Activated naive CD8-positive, alpha-beta T cell treated with anti-CD3 and anti-CD28 coated beads, Interleukin-2, amount 10 ng/mL, durations not matched to agents 7 days and 5 days (primary cell): ENCODE results near the gene MMP20. TPM values are rescaled to one million over a fixed set of nuclear protein-coding genes. Genes with fewer than 3 reads are reported as not detected.
"Not testable (repeated sequence)": the region's sequence is repeated elsewhere in the genome, so short reads cannot be mapped to it uniquely, and the experiment has no call there.

ENCODE experiments used
- ATAC-seq: fragments of 150-1000 bp; cut with Tn5 transposase; one replicate; pipeline ENCODE4 v1.10.0; 2021; ENCODE audit warnings: low read depth, moderate library complexity
- POLR2A ChIA-PET: fragments of 350-600 bp; sonication (Branson Sonifier 250); formaldehyde crosslinking; loops from one replicate; lab custom pipeline; 2021; ENCODE audit warnings: antibody characterized with exemption; lab: Charles Lee
- DNase-seq: peaks from one replicate; pipeline ENCODE4 v3.0.0; 2021
- H3K27ac Mint-ChIP-seq: one replicate; pipeline ENCODE4 v1.8.0; 2022; ENCODE audit warnings: mild to moderate bottlenecking, mixed read lengths
- H3K27me3 Mint-ChIP-seq: one replicate; pipeline ENCODE4 v1.8.0; 2022; ENCODE audit warnings: mild to moderate bottlenecking, moderate library complexity, mixed read lengths
- H3K36me3 Mint-ChIP-seq: one replicate; pipeline ENCODE4 v1.8.0; 2021; ENCODE audit warnings: mild to moderate bottlenecking, mixed read lengths
- H3K4me1 Mint-ChIP-seq: one replicate; pipeline ENCODE4 v1.8.0; 2021; ENCODE audit warnings: mixed read lengths
- H3K4me3 Mint-ChIP-seq: one replicate; pipeline ENCODE4 v1.8.0; 2022; ENCODE audit warnings: mild to moderate bottlenecking, moderate library complexity, mixed read lengths
- H3K9me3 Mint-ChIP-seq: one replicate; pipeline ENCODE4 v1.8.0; 2021; ENCODE audit warnings: mixed read lengths
- total RNA-seq, 2 experiments: library from RNA; stranded (reverse); gene quantifications; one replicate each; pipeline ENCODE4 v1.2.3, GENCODE V29; 2021

Gene MMP20
- total RNA-seq, 2 experiments from 2014 or later: not detected

GRCh38 chr11:102637731-102638130 is 12.6 kb upstream of the MMP20 start:
- Mint-ChIP-seq H3K4me3 (no peak overlapping the region), H3K9me3 (no peaks in the 10 kb centered on the region), H3K4me1 (peaks cover 3% of the 10 kb centered on the region)

GRCh38 chr11:102633385-102634026 is 8.4 kb upstream of the MMP20 start:
- H3K27me3 Mint-ChIP-seq: peaks cover 19% of the 10 kb centered on the region
- DNase-seq (no peak), ATAC-seq (no peak)
- no peaks in the 10 kb centered on the region for H3K9me3 Mint-ChIP-seq
- peaks cover 4% of the 10 kb centered on the region for H3K4me1 Mint-ChIP-seq
- no peaks in the 10 kb centered on the region for H3K36me3 Mint-ChIP-seq
- H3K27ac Mint-ChIP-seq: no peak overlapping the region
- no peak overlapping the region for H3K4me3 Mint-ChIP-seq
- POLR2A ChIA-PET: no interaction called here

More at GRCh38 chr11:102637731-102638130, 12.6 kb upstream of the MMP20 start:
- Mint-ChIP-seq H3K27me3 (peaks cover 12% of the 10 kb centered on the region), H3K36me3 (no peaks in the 10 kb centered on the region), H3K27ac (no peak overlapping the region)
- ATAC-seq (no peak), DNase-seq (no peak)
- POLR2A ChIA-PET: no interaction called here

- no peak overlapping the region for H3K27ac Mint-ChIP-seq
- H3K4me1 Mint-ChIP-seq: peaks cover 4% of the 10 kb centered on the region
- no peaks in the 10 kb centered on the region for H3K36me3 Mint-ChIP-seq
- no peaks in the 10 kb centered on the region for H3K9me3 Mint-ChIP-seq
- ATAC-seq (no peak), DNase-seq (no peak)
- H3K4me3 Mint-ChIP-seq: no peak overlapping the region
- POLR2A ChIA-PET: no interaction called here
- peaks cover 25% of the 10 kb centered on the region for H3K27me3 Mint-ChIP-seq
These were observed 6.9 kb upstream of the MMP20 start for GRCh38 chr11:102632026-102632425.

DNA sequence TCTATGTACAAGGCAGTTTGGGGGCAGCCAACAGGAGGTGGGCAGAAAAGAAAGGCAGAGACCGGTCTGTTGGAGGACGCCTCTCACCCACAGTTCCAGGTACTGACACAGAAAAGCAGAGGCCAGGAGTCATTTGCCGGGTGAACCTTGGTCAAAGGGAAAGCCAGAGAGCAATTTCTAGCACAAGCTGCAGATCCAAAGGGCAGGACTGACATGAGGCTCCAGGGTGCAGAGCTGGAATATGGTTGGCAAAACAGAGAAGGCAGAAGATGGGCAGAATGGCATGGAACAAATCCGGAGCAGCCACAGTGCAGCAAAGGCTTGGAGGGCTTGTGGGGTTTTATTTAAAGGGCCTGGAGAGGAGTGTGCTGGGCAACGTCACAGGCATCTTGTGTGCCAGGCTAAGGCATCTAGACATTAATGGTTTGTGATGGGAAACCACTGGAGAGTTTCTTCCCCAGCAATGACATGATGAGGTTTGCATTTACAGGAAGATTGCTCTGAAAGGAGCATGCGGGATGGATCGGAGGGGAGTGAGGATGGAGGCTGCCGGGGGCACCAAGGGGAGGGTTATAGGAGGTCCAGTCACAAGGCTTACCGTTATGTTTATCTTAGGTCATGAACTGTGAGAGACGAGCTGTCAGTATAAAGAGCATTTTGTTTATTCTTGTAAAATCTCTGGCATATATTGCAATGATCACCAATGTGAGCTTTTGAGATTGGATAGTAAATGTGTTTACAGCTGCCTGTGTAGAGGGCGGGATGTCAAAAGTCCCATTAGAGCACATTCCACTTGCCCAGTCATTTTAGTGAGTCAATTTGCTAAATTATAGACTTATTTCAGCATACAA is 5.7 kb upstream of the MMP20 start:
- POLR2A ChIA-PET: no interaction called here
- no peak overlapping the region for H3K4me3 Mint-ChIP-seq
- peaks cover 4% of the 10 kb centered on the region for H3K4me1 Mint-ChIP-seq
- no peaks in the 10 kb centered on the region for H3K36me3 Mint-ChIP-seq
- no peaks in the 10 kb centered on the region for H3K9me3 Mint-ChIP-seq
- H3K27ac Mint-ChIP-seq: no peak overlapping the region
- peaks cover 30% of the 10 kb centered on the region for H3K27me3 Mint-ChIP-seq
- no peak for ATAC-seq
- DNase-seq: no peak

GRCh38 chr11:102629908-102630307 is 4.8 kb upstream of the MMP20 start:
- H3K4me3 Mint-ChIP-seq, H3K27ac Mint-ChIP-seq, H3K36me3 Mint-ChIP-seq, POLR2A ChIA-PET, H3K9me3 Mint-ChIP-seq, H3K4me1 Mint-ChIP-seq, ATAC-seq, DNase-seq: not testable (repeated sequence)
- H3K27me3 Mint-ChIP-seq: peaks cover 32% of the 10 kb centered on the region

GRCh38 chr11:102626676-102627075 is 1.5 kb upstream of the MMP20 start:
- Mint-ChIP-seq H3K36me3 (no peaks in the 10 kb centered on the region), H3K27me3 (peaks cover 36% of the 10 kb centered on the region), H3K4me1 (peaks cover 2% of the 10 kb centered on the region), H3K27ac (no peak overlapping the region), H3K4me3 (no peak overlapping the region), H3K9me3 (no peaks in the 10 kb centered on the region)
- ATAC-seq: no peak
- POLR2A ChIA-PET: no interaction called here
- DNase-seq: no peak

GRCh38 chr11:102623998-102624397 is 1.1 kb downstream of the MMP20 start:
- Mint-ChIP-seq H3K27ac (no peak overlapping the region), H3K4me1 (peaks cover 2% of the 10 kb centered on the region), H3K27me3 (peaks cover 25% of the 10 kb centered on the region), H3K9me3 (no peaks in the 10 kb centered on the region), H3K4me3 (no peak overlapping the region), H3K36me3 (no peaks in the 10 kb centered on the region)
- POLR2A ChIA-PET: no interaction called here
- no peak for ATAC-seq
- no peak for DNase-seq

GRCh38 chr11:102623128-102623527 is 2.0 kb downstream of the MMP20 start:
- Mint-ChIP-seq H3K4me3 (no peak overlapping the region), H3K9me3 (no peaks in the 10 kb centered on the region), H3K27me3 (peaks cover 23% of the 10 kb centered on the region), H3K36me3 (no peaks in the 10 kb centered on the region), H3K4me1 (peaks cover 2% of the 10 kb centered on the region), H3K27ac (no peak overlapping the region)
- DNase-seq: no peak
- ATAC-seq: no peak
- POLR2A ChIA-PET: no interaction called here

DNA sequence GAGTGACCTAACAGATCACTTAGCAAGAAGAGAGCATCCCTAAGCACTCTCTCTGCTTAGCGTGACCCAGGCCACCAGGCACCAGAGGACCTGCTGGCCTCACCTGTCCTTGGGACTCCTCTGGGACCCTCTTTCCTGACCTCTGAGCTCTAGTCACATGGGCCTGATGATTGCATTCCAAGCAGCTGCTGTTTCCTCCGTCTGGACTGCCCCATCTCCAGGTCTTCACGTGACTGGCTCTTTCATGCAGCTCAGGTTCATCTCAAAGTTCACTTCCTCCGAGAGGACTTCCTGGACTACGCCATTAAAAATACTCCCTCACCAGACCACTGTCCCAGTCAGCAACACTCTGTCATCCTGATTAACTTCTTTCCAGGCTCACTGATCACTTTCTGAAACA is 2.9 kb downstream of the MMP20 start:
- DNase-seq (no peak), ATAC-seq (no peak)
- Mint-ChIP-seq H3K27me3 (peaks cover 17% of the 10 kb centered on the region), H3K4me1 (peaks cover 2% of the 10 kb centered on the region), H3K9me3 (no peaks in the 10 kb centered on the region), H3K36me3 (no peaks in the 10 kb centered on the region), H3K27ac (no peak overlapping the region), H3K4me3 (no peak overlapping the region)
- POLR2A ChIA-PET: no interaction called here

DNA sequence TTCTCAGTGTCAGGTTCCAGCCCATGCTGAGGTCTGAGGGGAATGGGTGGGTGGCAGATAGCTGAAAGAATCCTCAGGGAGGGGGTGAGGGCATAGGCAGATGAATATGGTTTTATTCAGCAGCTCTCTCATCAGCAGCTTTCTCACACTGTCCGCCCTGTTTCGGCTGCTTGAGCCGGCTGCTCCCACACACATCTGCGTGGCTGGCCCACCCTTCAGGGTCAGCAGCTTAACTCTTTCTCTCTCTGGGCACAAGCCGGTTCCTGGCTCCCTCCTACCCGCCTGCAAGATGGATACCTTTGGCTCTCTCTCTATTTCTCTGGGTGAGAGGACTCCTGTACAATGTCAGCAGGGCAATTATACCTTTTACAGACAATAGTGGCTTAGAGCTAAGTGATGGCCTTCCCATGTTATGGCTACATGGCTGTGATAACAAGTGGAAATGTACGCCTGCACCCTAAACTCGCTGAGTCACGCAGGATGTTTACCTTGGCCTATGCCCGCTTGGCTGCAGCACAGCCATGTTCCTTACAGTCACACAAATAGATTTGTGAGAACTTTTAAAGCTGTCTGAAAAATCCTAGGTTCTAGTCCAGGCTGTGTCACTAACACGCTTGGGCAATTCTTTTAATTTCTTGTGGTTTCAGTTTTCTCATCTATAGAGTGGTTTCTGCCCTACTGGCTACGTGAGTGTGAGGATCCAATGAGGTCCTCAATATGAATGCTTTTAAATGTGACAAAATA is 4.1 kb downstream of the MMP20 start:
- Mint-ChIP-seq H3K27me3 (peaks cover 8% of the 10 kb centered on the region), H3K4me3 (no peak overlapping the region), H3K4me1 (peaks cover 2% of the 10 kb centered on the region), H3K9me3 (no peaks in the 10 kb centered on the region), H3K36me3 (no peaks in the 10 kb centered on the region), H3K27ac (peak overlapping the region; percentile 45)
- ATAC-seq (no peak), DNase-seq (no peak)
- POLR2A ChIA-PET: no interaction called here

DNA sequence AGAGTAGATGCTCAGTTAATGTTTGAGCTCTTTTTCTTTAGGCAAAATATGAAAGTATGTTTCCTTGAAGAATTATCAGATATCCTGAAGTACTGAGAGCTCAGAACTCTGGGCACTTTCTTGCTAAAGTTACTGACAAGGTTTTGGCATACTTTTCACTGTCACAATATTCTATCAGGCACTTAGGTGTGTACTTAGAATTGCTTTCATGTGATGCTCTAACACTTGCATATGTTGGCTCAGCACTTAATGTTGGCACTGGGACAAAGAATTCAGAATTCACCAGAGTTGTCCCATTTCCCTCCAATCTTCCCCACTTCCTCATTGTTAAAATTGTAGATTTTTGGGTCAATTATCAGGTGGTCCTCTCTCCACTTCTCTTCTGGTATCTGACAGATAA is 5.0 kb downstream of the MMP20 start:
- H3K4me3 Mint-ChIP-seq: no peak overlapping the region
- peaks cover 7% of the 10 kb centered on the region for H3K27me3 Mint-ChIP-seq
- H3K36me3 Mint-ChIP-seq: no peaks in the 10 kb centered on the region
- ATAC-seq (no peak), DNase-seq (no peak)
- no peaks in the 10 kb centered on the region for H3K9me3 Mint-ChIP-seq
- peak overlapping the region; percentile 39 for H3K27ac Mint-ChIP-seq
- H3K4me1 Mint-ChIP-seq: peaks cover 4% of the 10 kb centered on the region
- POLR2A ChIA-PET: no interaction called here

GRCh38 chr11:102617466-102618008 is 7.6 kb downstream of the MMP20 start:
- Mint-ChIP-seq H3K36me3 (no peaks in the 10 kb centered on the region), H3K4me3 (no peak overlapping the region), H3K9me3 (no peaks in the 10 kb centered on the region), H3K4me1 (peaks cover 7% of the 10 kb centered on the region), H3K27me3 (peaks cover 4% of the 10 kb centered on the region), H3K27ac (no peak overlapping the region)
- POLR2A ChIA-PET: no interaction called here
- DNase-seq: no peak
- ATAC-seq: no peak

DNA sequence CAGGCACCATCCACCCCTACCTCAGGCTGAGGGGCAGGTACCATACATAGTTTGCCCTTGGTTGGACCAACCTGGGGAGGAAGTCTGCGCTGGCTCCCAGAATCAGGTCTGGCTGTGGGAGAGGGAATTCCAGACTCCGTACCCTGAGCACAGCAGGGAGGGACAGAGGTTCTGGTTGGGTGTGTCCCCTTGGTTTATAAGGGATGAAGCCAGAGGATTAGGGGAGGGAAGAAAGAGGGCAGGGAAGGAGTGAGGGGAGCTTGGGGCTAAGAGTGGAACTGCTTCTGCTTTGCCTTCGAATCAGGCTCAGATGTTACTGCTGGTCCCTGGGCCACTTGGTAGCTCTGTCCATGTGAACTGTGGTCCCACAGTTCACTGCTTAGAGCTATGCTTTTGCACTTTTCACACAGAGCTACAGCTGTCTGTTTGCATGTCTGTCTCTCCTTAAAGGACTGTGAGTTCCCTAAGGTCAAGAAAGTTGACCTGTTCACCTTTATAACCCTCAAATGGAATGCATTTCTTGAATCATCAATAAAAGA is 9.2 kb downstream of the MMP20 start:
- H3K27ac Mint-ChIP-seq: no peak overlapping the region
- POLR2A ChIA-PET: no interaction called here
- no peak overlapping the region for H3K4me3 Mint-ChIP-seq
- H3K27me3 Mint-ChIP-seq: peaks cover 3% of the 10 kb centered on the region
- H3K36me3 Mint-ChIP-seq: no peaks in the 10 kb centered on the region
- DNase-seq: no peak
- H3K9me3 Mint-ChIP-seq: no peaks in the 10 kb centered on the region
- peaks cover 12% of the 10 kb centered on the region for H3K4me1 Mint-ChIP-seq
- peak; percentile 35 for ATAC-seq
